ENCODE measurements around the gene TROAP. TPM values are rescaled to one million over a fixed set of nuclear protein-coding genes. Genes with fewer than 3 reads are reported as not detected.
"Not testable (repeated sequence)": the region's sequence is repeated elsewhere in the genome, so short reads cannot be mapped to it uniquely, and the experiment has no call there.

The TROAP gene
- total RNA-seq, 1 donor from 2014 or later = 67.1 TPM

DNA sequence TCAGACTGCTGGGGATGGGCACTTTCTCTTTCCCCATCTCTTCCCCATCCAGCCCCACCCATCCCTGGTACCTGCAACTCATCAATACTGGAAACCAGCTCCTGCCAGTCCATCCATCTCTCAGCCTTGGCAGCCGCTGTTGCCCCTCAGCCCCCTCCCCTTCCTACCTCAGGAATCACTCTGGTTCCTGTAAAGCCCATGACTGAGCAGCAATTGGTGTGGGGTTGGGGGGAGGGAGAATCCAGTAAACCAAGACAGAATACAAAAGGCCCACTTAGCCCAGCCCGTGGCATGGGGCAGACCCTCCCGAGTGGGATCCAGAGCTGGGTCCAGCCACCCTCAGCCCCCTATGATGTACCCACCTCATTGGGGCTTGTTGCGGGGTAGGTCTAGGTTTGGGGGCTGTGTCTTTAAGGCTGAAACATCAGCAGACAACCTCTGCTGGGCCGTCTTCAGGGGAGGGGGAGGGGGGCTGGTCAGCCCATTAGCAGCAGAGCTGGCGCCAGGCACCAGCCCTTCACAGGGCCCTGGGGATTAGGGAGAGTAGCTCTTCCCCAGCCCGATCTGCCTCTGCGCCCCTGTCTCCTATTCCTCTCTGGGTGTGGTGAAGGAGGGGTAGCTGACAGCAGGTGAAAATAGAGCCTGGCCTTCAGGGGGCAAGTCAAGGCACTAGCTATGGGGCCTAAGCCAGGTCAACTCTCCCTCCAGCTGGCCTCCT is 28.8 kb upstream of the TROAP start:
- intact Hi-C loops (cut with micrococcal nuclease) = no loop called here

DNA sequence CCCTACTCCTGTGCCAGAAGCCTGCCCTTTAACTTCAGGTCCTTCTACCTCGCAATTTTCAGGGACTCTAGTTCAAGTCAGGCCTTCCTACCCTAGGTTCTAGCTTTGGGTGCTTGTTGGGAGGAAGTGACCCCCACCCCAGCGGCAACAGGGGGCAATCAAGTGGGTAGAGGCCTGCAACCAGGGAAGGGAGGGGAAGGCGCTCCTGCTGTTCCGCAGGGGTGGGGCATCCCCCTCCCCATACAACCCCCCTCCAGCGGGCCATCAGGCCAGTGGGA is 28.3 kb upstream of the TROAP start:
- intact Hi-C loops (cut with micrococcal nuclease) = no loop called here

DNA sequence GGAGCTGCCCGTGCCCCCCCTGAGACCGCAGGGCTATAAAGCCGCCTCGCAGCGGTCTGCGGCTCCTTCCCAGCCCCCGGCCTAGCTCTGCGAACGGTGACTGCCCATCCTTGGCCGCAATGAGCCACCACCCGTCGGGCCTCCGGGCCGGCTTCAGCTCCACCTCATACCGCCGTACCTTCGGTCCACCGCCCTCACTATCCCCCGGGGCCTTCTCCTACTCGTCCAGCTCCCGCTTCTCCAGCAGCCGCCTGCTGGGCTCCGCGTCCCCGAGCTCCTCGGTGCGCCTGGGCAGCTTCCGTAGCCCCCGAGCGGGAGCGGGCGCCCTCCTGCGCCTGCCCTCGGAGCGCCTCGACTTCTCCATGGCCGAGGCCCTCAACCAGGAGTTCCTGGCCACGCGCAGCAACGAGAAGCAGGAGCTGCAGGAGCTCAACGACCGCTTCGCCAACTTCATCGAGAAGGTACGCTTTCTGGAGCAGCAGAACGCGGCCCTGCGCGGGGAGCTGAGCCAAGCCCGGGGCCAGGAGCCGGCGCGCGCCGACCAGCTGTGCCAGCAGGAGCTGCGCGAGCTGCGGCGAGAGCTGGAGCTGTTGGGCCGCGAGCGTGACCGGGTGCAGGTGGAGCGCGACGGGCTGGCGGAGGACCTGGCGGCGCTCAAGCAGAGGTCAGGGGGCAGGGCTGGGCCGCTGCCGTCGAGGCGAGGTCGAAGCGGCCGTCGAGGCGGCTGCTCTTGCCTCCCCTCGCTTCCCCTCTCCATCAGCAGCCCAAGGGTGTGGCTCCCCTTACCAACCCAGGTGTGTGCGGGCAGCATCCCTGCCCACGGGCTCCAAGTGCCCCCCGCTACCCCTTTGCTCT is 27.7 kb upstream of the TROAP start, which contains the start of gene PRPH:
PRPH (plus strand) TSS at position 66 of the 855 bp plus-strand sequence; CDS start at position 120, 54 bp downstream.
- intact Hi-C loops (cut with micrococcal nuclease) = no loop called here

DNA sequence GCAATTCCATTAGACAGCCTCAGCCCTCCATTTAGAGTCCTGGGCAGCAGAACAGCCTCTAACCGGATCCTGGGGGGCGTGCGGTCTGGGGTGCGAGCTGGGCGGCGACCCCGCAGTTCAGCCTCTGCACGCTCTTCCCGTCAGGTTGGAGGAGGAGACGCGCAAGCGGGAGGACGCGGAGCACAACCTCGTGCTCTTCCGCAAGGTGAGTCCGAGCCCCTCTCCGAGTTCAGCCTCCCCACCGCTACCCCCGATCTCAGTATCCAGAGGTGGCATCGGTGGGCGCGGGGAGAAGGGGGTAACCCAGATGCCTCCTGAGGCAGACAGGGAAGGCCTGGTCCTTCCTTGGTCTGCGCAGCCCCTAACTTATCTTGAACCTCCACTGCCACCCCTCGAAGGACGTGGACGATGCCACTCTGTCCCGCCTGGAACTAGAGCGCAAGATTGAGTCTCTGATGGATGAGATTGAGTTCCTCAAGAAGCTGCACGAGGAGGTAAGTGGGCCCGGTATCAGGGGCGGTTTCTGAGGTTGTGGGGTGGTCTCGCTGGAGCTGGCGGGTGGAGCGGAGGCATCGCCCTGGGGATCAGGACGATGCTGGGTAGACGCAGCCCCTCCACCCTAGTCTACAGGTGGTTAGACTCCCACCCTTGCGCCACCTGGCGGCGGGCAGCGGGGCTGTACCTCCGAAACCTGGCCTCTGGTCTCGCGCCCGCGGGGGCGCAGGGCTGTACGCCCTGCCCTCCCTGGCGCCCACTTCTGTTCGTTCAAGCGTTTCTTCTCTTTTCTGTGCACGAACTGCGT is 26.8 kb upstream of the TROAP start:
- intact Hi-C loops (cut with micrococcal nuclease) = loop anchor here (1.0 kb wide), 1 partner anchor 8 kb away; no protein-coding TSS in a partner anchor

GRCh38 chr12:49296836-49297694 is 26.0 kb upstream of the TROAP start:
- intact Hi-C loops (cut with micrococcal nuclease) = loop anchor here (1.0 kb wide), 3 partner anchors 9 to 40 kb away; partner anchors contain the start of genes C1QL4 and TROAP

DNA sequence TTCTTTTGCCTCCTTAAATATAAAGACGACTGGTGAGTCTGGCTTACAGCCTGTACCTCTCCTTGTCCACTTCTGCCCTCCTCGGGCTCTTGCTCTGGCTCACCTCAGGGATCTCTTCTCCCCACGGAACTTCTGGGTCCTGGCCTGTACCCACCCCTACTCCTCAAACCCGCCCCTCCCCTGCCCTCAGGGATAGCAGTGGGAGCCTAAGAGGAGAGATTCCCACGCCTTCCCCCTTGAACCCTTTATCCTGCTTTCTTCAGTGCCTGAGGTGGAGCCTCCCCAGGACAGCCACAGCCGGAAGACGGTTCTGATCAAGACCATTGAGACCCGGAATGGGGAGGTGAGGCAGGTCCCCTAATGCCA is 25.4 kb upstream of the TROAP start:
- intact Hi-C loops (cut with micrococcal nuclease) = loop anchor here (1.0 kb wide), 2 partner anchors 26 to 40 kb away; partner anchors contain the start of genes C1QL4 and TROAP

GRCh38 chr12:49298160-49298559 is 24.9 kb upstream of the TROAP start:
- intact Hi-C loops (cut with micrococcal nuclease) = no loop called here

DNA sequence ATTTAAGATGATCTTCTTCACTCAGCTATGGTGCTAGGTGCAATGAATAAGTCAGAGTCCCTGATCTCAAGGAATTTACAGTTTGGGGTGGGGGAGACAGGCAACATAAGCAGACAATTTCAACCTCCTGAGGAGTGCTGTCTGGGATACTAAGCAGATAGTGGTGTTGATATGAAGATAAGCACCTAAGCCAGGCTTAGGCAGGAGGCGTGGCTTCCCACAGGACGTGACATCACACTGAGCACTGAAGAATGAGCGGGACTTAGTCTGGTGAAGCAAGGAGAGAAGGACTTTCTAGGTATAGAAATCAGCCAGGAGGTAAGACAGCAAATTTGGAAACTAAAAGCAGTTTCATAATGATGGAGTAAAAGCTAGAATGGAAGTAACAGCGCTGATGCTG is 21.3 kb upstream of the TROAP start:
- intact Hi-C loops (cut with micrococcal nuclease) = no loop called here

- intact Hi-C loops (cut with micrococcal nuclease) = no loop called here
These were observed 18.9 kb upstream of the TROAP start for GRCh38 chr12:49304161-49304560.

GRCh38 chr12:49305762-49306510 is 17.1 kb upstream of the TROAP start:
- intact Hi-C loops (cut with micrococcal nuclease) = no loop called here

DNA sequence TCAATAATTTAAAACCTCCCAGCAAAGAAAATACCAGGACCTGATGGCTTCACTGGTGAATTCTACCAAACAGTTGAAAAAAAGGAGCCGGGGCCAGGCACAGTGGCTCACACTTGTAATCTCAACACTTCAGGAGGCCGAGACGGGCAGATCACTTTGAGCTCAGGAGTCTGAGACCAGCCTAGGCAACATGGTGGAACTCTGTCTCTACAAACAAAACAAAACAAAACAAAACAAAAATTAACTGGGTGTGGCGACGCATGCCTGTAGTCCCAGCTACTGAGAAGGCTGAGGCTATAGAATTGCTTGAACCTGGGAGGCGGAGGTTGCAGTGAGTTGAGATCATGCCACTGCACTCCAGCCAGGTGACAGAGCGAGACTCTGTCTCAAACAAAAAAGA is 13.7 kb upstream of the TROAP start:
- intact Hi-C loops (cut with micrococcal nuclease) = no loop called here

- intact Hi-C loops (cut with micrococcal nuclease) = not testable (repeated sequence)
These were observed 12.5 kb upstream of the TROAP start for GRCh38 chr12:49310451-49311000.

DNA sequence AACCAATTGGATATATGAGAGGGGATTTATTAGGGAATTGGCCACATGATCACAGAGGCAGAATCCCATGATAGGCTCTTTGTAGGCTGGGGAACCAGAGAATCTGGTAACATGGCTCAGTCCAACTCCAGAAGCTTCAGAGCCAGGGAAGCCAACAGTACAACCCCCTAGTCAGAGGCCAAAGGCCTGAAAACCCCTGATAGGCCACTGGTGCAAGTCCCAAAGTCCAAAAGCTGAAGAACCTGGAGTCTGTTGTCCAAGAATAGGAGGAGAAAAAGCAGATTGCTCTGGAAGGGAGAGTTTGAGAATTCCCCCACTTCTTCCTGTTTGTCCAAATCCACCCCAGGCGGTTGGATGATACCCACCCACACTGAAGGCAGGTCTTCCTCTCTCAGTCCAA is 8.2 kb upstream of the TROAP start:
- intact Hi-C loops (cut with micrococcal nuclease) = no loop called here

DNA sequence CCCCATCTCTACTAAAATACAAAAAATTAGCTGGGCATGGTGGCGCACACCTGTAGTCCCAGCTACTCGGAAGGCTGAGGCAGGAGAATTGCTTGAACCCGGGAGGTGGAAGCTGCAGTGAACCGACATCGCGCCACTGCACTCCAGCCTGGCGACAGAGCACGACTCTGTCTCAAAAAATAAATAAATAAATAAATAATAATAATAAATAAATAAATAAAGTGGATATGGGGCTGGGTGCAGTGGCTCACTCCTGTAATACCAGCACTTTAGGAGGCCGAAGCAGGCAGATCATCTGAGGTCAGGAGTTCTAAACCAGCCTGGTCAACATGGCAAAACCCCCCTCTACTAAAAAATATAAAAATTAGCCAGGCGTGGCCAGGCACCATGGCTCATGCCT is 5.9 kb upstream of the TROAP start:
- intact Hi-C loops (cut with micrococcal nuclease) = not testable (repeated sequence)

- intact Hi-C loops (cut with micrococcal nuclease) = not testable (repeated sequence)
These were observed 2.5 kb upstream of the TROAP start for GRCh38 chr12:49320411-49321103.

DNA sequence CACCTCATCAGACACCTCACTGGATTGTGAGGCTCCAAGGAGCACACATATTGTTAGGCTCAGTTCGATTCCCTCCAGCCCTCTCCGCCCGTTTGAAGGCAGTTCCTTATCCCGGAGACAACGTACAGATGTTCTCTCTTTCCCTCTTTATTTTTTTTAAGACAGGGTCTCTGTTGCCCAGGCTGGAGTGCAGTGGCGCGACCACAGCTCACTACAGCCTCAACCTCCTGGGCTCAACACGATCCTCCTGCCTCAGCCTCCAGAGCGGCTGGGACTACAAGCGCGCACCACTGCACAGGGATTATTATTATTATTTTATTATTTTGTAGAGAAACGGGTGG is 718 bp upstream of the TROAP start:
- intact Hi-C loops (cut with micrococcal nuclease) = loop anchor here (1.0 to 2.0 kb wide), 5 partner anchors 15 to 702 kb away; partner anchors contain the start of genes C1QL4, RACGAP1, SPATS2 and TUBA1A

- intact Hi-C loops (cut with micrococcal nuclease) = loop anchor here (1.0 to 2.0 kb wide), 9 partner anchors 19 to 701 kb away; partner anchors contain the start of genes RACGAP1, SPATS2, TMBIM6 and TUBA1C
These were observed 556 bp downstream of the TROAP start for GRCh38 chr12:49323524-49324097.

GRCh38 chr12:49325606-49326005 is 2.6 kb downstream of the TROAP start:
- intact Hi-C loops (cut with micrococcal nuclease) = no loop called here

GRCh38 chr12:49327368-49327767 is 4.3 kb downstream of the TROAP start:
- intact Hi-C loops (cut with micrococcal nuclease) = no loop called here
